Ovary (tissue), 3 donors: ENCODE results near the gene PDE6D.
A peak's percentile ranks its signal among the peaks of the same experiment; 100 is the strongest.

ENCODE experiments used
- EP300 ChIP-seq: sonication (generic); formaldehyde crosslinking; IDR thresholded peaks from one replicate; pipeline ENCODE4 v1.6.1; 2017; ENCODE audit warnings: antibody characterized with exemption
- TF ChIP-seq, protein P1 (sequence below), 3 donors: fragments of 450-650 bp in 2 of 3; fragments of 200-600 bp in 1 of 3; IDR thresholded peaks; one replicate each; pipeline versions ENCODE4 v1.5.1 to v1.8.0; 2016 to 2022; ENCODE audit warnings: antibody characterized with exemption in 3 of 3, mild to moderate bottlenecking in 1 of 3
- donor health status: DM: no; HTN: no; CAD: no.

DNA sequence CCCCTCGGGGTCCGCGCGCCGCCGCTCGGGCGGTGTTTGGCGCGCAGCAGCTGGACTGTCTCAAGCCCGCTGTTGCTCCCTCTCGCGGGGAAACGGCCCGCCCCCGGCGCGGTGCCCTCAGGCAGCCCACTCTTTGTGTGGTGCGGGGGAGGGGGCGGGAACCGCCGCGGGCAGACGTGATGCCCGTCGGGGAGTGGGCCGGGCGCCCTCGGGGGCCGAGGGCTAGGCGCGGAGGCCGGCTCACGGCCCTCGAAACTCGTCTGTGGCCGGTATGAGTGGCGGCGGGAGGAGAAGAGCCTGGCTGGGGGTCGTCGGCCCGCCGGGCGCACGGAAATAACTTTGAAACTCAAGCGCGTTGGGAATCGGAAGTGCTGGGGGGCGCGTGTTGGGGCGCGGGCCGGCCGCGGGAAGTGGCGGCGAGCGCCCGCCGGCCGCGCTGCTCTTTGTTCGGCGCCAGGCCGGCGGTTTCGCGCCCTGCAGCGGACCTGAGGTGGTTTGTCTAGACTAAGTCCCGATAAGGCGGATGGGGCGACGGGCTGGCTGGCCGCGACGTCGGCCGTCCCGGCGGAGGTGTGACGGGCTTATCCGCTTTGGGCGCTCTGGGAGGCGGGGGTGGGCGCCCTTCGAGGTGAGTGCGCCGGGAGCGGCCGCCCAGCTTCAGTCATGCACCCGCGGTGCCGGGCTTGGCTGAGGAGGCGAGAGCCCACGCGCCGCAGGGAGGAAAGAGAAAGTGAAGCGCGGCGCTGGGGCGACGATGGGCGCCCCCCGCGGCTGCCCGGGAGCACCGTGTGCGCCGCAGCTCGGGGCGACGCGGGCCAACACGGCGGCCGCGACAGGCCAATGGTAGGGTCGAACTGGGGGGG, 72.1 kb downstream of the PDE6D start:
- TF ChIP-seq, protein P1, sequence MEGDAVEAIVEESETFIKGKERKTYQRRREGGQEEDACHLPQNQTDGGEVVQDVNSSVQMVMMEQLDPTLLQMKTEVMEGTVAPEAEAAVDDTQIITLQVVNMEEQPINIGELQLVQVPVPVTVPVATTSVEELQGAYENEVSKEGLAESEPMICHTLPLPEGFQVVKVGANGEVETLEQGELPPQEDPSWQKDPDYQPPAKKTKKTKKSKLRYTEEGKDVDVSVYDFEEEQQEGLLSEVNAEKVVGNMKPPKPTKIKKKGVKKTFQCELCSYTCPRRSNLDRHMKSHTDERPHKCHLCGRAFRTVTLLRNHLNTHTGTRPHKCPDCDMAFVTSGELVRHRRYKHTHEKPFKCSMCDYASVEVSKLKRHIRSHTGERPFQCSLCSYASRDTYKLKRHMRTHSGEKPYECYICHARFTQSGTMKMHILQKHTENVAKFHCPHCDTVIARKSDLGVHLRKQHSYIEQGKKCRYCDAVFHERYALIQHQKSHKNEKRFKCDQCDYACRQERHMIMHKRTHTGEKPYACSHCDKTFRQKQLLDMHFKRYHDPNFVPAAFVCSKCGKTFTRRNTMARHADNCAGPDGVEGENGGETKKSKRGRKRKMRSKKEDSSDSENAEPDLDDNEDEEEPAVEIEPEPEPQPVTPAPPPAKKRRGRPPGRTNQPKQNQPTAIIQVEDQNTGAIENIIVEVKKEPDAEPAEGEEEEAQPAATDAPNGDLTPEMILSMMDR (IDR thresholded peaks at IDR 0.05): peak in 1 of 3 donors; percentile 3
- no peak for TF ChIP-seq EP300
